ENCODE results near the gene HOXD13.

The HOXD13 gene

GRCh38 chr2:176104316-176105077, 12.0 kb downstream of the HOXD13 start:
- peak overlapping the region; percentile 55 for H3K4me3 ChIP-seq (ENCODE audit: low read depth, low read length)
- no peak for DNase-seq
- H3K9ac ChIP-seq (ENCODE audit: low read length), result no peak overlapping the region
- no peak overlapping the region for H2AK5ac ChIP-seq (ENCODE audit: low read length)
- no peak overlapping the region for H2BK5ac ChIP-seq (ENCODE audit: low read depth, low read length, poor library complexity)
- peak overlapping the region; percentile 3 for H4K91ac ChIP-seq (ENCODE audit: low read depth, low read length)
- no peak overlapping the region for H3K27ac ChIP-seq (ENCODE audit: low read depth, low read length)
- H2BK12ac ChIP-seq (ENCODE audit: low read length), result no peak overlapping the region
- no peaks in the 10 kb centered on the region for H3K79me2 ChIP-seq (ENCODE audit: control insufficient read depth, insufficient read depth, low read length, poor library complexity)
- WGBS (ENCODE audit: extremely low coverage, insufficient coverage, insufficient read length), result no CpG with 5 or more reads among the region's 56 CpGs
- H3K9me3 ChIP-seq (ENCODE audit: insufficient read depth, low read depth, low read length), result peaks cover 14% of the 10 kb centered on the region
- H4K12ac ChIP-seq (ENCODE audit: low read depth, low read length), result peak overlapping the region; percentile 31
- H3K23ac ChIP-seq (ENCODE audit: low read length), result no peak overlapping the region
- H3K14ac ChIP-seq (ENCODE audit: low read length), result no peak overlapping the region
- H3K27me3 ChIP-seq (ENCODE audit: insufficient read depth, low read length), result peaks cover 91% of the 10 kb centered on the region
- peaks cover 4% of the 10 kb centered on the region for H3K79me1 ChIP-seq (ENCODE audit: low read length)
- H4K8ac ChIP-seq (ENCODE audit: low read depth, low read length), result no peak overlapping the region
- H3K4me1 ChIP-seq (ENCODE audit: control insufficient read depth in 1 of 2, insufficient read depth in 2 of 2, low read length in 2 of 2), result peaks cover 10 to 19% of the 10 kb centered on the region in 2 experiments
- H3K4ac ChIP-seq (ENCODE audit: low read depth, low read length), result no peak overlapping the region
- peak overlapping the region; percentile 42 for H3K4me2 ChIP-seq (ENCODE audit: low read length)
- H3K18ac ChIP-seq (ENCODE audit: low read length), result no peak overlapping the region
- no peaks in the 10 kb centered on the region for H3K36me3 ChIP-seq (ENCODE audit: control insufficient read depth in 1 of 2, insufficient read depth in 2 of 2, low read length in 2 of 2)
- H2AFZ ChIP-seq (ENCODE audit: insufficient read depth, low read length, poor library complexity), result no peak overlapping the region
- H2BK120ac ChIP-seq (ENCODE audit: insufficient read depth, low read length, poor library complexity), result peak overlapping the region; percentile 18

- H3K9ac ChIP-seq (ENCODE audit: low read length), result no peak overlapping the region
- H4K12ac ChIP-seq (ENCODE audit: low read depth, low read length), result no peak overlapping the region
- peaks cover 4% of the 10 kb centered on the region for H3K79me1 ChIP-seq (ENCODE audit: low read length)
- H3K4me1 ChIP-seq (ENCODE audit: control insufficient read depth in 1 of 2, insufficient read depth in 2 of 2, low read length in 2 of 2), result peaks cover 7 to 13% of the 10 kb centered on the region in 2 experiments
- no peak for DNase-seq
- no peak overlapping the region for H3K18ac ChIP-seq (ENCODE audit: low read length)
- no peak overlapping the region for H3K4ac ChIP-seq (ENCODE audit: low read depth, low read length)
- no CpG with 5 or more reads among the region's 25 CpGs for WGBS (ENCODE audit: extremely low coverage, insufficient coverage, insufficient read length)
- H4K8ac ChIP-seq (ENCODE audit: low read depth, low read length), result no peak overlapping the region
- H3K36me3 ChIP-seq (ENCODE audit: control insufficient read depth in 1 of 2, insufficient read depth in 2 of 2, low read length in 2 of 2), result no peaks in the 10 kb centered on the region
- H2BK120ac ChIP-seq (ENCODE audit: insufficient read depth, low read length, poor library complexity), result no peak overlapping the region
- peaks cover 11% of the 10 kb centered on the region for H3K9me3 ChIP-seq (ENCODE audit: insufficient read depth, low read depth, low read length)
- H3K27ac ChIP-seq (ENCODE audit: low read depth, low read length), result no peak overlapping the region
- no peak overlapping the region for H2BK5ac ChIP-seq (ENCODE audit: low read depth, low read length, poor library complexity)
- H4K91ac ChIP-seq (ENCODE audit: low read depth, low read length), result no peak overlapping the region
- H2AFZ ChIP-seq (ENCODE audit: insufficient read depth, low read length, poor library complexity), result no peak overlapping the region
- peak overlapping the region; percentile 42 for H3K4me2 ChIP-seq (ENCODE audit: low read length)
- H3K14ac ChIP-seq (ENCODE audit: low read length), result no peak overlapping the region
- H2BK12ac ChIP-seq (ENCODE audit: low read length), result no peak overlapping the region
- peaks cover 91% of the 10 kb centered on the region for H3K27me3 ChIP-seq (ENCODE audit: insufficient read depth, low read length)
- no peak overlapping the region for H3K23ac ChIP-seq (ENCODE audit: low read length)
- no peak overlapping the region for H3K4me3 ChIP-seq (ENCODE audit: low read depth, low read length)
- H2AK5ac ChIP-seq (ENCODE audit: low read length), result no peak overlapping the region
- H3K79me2 ChIP-seq (ENCODE audit: control insufficient read depth, insufficient read depth, low read length, poor library complexity), result no peaks in the 10 kb centered on the region
These were observed 12.7 kb downstream of the HOXD13 start for GRCh38 chr2:176105078-176105729.

GRCh38 chr2:176105730-176106580, 13.4 kb downstream of the HOXD13 start:
- Histone ChIP-seq H3K9me3 (ENCODE audit: insufficient read depth, low read depth, low read length) (peaks cover 7% of the 10 kb centered on the region), H3K23ac (ENCODE audit: low read length) (no peak overlapping the region), H2BK5ac (ENCODE audit: low read depth, low read length, poor library complexity) (no peak overlapping the region), H3K4me3 (ENCODE audit: low read depth, low read length) (peak overlapping the region; percentile 26), H2AFZ (ENCODE audit: insufficient read depth, low read length, poor library complexity) (no peak overlapping the region), H3K79me1 (ENCODE audit: low read length) (peaks cover 4% of the 10 kb centered on the region), H3K27me3 (ENCODE audit: insufficient read depth, low read length) (peaks cover 84% of the 10 kb centered on the region), H3K4me2 (ENCODE audit: low read length) (peak overlapping the region; percentile 60), H3K18ac (ENCODE audit: low read length) (no peak overlapping the region), H2BK12ac (ENCODE audit: low read length) (no peak overlapping the region), H3K14ac (ENCODE audit: low read length) (no peak overlapping the region), H4K12ac (ENCODE audit: low read depth, low read length) (no peak overlapping the region), H3K36me3 (ENCODE audit: control insufficient read depth in 1 of 2, insufficient read depth in 2 of 2, low read length in 2 of 2) (no peaks in the 10 kb centered on the region), H3K27ac (ENCODE audit: low read depth, low read length) (no peak overlapping the region), H2AK5ac (ENCODE audit: low read length) (no peak overlapping the region), H3K4ac (ENCODE audit: low read depth, low read length) (no peak overlapping the region), H3K4me1 (ENCODE audit: control insufficient read depth in 1 of 2, insufficient read depth in 2 of 2, low read length in 2 of 2) (peaks cover 7 to 13% of the 10 kb centered on the region in 2 experiments), H3K9ac (ENCODE audit: low read length) (no peak overlapping the region), H2BK120ac (ENCODE audit: insufficient read depth, low read length, poor library complexity) (no peak overlapping the region), H4K8ac (ENCODE audit: low read depth, low read length) (no peak overlapping the region), H4K91ac (ENCODE audit: low read depth, low read length) (no peak overlapping the region), H3K79me2 (ENCODE audit: control insufficient read depth, insufficient read depth, low read length, poor library complexity) (no peaks in the 10 kb centered on the region)
- no CpG with 5 or more reads among the region's 25 CpGs for WGBS (ENCODE audit: extremely low coverage, insufficient coverage, insufficient read length)
- no peak for DNase-seq
